Endothelial cell of umbilical vein (primary cell): ENCODE data around the gene MAF. TPM values are rescaled to one million over a fixed set of nuclear protein-coding genes. Genes with fewer than 3 reads are reported as not detected.

ENCODE experiments used
- BruUV-seq: library from RNA; stranded (reverse); fragments of 400-500 nt; replicated peaks from 2 replicates; lab custom pipeline; 2021; lab: Mats Ljungman, UMichigan
- CTCF ChIA-PET: fragments of 300-600, 350-600 bp; sonication (Branson Sonifier 250); formaldehyde crosslinking; loops from one replicate; lab custom pipeline; 2021; ENCODE audit warnings: antibody characterized with exemption, inconsistent platforms; lab: Charles Lee
- POLR2A ChIA-PET: fragments of 300-600, 350-600 bp; sonication (Branson Sonifier 250); formaldehyde crosslinking; loops from one replicate; lab custom pipeline; 2021; ENCODE audit warnings: antibody characterized with exemption, inconsistent platforms; lab: Charles Lee
- DNase-seq: peaks from one replicate; pipeline ENCODE4 v3.0.0-alpha.2; 2011; ENCODE audit warnings: low read depth, low spot score
- FAIRE-seq: peaks from 2 replicates; lab custom pipeline; 2011; peaks lifted over from hg19 to GRCh38; lab: Jason Lieb, UNC
- H2AFZ ChIP-seq: 2 replicates; pipeline ENCODE4 v1.6.0; 2012; ENCODE audit warnings: low read depth, low read length, control low read depth, inconsistent platforms
- H3K27ac ChIP-seq: 2 replicates; pipeline ENCODE4 v1.5.1; 2011; ENCODE audit warnings: low read depth, mild to moderate bottlenecking, control low read depth, low read length, moderate library complexity; ENCODE audit not compliant: insufficient read depth
- H3K27me3 ChIP-seq, 2 experiments: 2 replicates each; pipeline versions ENCODE4 v1.6.0 to v1.6.1; 2011; ENCODE audit warnings: low read length in 2 of 2, mixed read lengths in 1 of 2; ENCODE audit not compliant: control insufficient read depth in 2 of 2, insufficient read depth in 2 of 2
- H3K36me3 ChIP-seq, 2 experiments: 2 replicates in 1 of 2; 3 replicates in 1 of 2; pipeline ENCODE4 v1.5.1; 2011; ENCODE audit warnings: low read length in 2 of 2, mild to moderate bottlenecking in 1 of 2, moderate library complexity in 1 of 2; ENCODE audit not compliant: control insufficient read depth in 2 of 2, insufficient read depth in 2 of 2; ENCODE audit errors: extremely low read depth in 1 of 2
- H3K4me1 ChIP-seq: 3 replicates; pipeline ENCODE4 v1.5.1; 2011; ENCODE audit warnings: mild to moderate bottlenecking, low read length; ENCODE audit not compliant: control insufficient read depth, insufficient read depth; ENCODE audit errors: extremely low read depth
- H3K4me2 ChIP-seq: 2 replicates; pipeline ENCODE4 v1.6.1; 2011; ENCODE audit warnings: low read length, control low read depth, mixed read lengths; ENCODE audit not compliant: insufficient read depth
- H3K4me3 ChIP-seq, 3 experiments: fragments of 200-600 bp in 1 of 3; sonication (generic), shearing (Covaris generic) in 1 of 3; replicated peaks in 1 of 3; 2 replicates each; pipeline ENCODE4 v1.5.1; 2011 to 2016; ENCODE audit warnings: control low read depth in 3 of 3, low read length in 3 of 3, mild to moderate bottlenecking in 2 of 3, inconsistent platforms in 1 of 3, low read depth in 1 of 3, moderate library complexity in 1 of 3; ENCODE audit not compliant: insufficient read depth in 1 of 3
- H3K79me2 ChIP-seq: 2 replicates; pipeline ENCODE4 v1.6.0; 2012; ENCODE audit warnings: low read length, inconsistent platforms; ENCODE audit not compliant: control insufficient read depth, insufficient read depth
- H3K9ac ChIP-seq: replicated peaks from 2 replicates; pipeline ENCODE3; 2011; ENCODE audit warnings: low read length, control low read depth; ENCODE audit not compliant: insufficient read depth; ENCODE audit errors: extremely low read depth
- H3K9me1 ChIP-seq: replicated peaks from 3 replicates; pipeline ENCODE4 v1.6.0; 2011; ENCODE audit warnings: mild to moderate bottlenecking, low read length; ENCODE audit not compliant: control insufficient read depth, insufficient read depth; ENCODE audit errors: extremely low read depth
- H3K9me3 ChIP-seq: replicated peaks from 2 replicates; pipeline ENCODE4 v1.5.1; 2012; ENCODE audit warnings: low read length, inconsistent platforms; ENCODE audit not compliant: control insufficient read depth, insufficient read depth
- H4K20me1 ChIP-seq: replicated peaks from 2 replicates; pipeline ENCODE3; 2011; ENCODE audit warnings: mild to moderate bottlenecking, low read length; ENCODE audit not compliant: control insufficient read depth, insufficient read depth; ENCODE audit errors: extremely low read depth
- EZH2 ChIP-seq: IDR thresholded peaks from 2 replicates; pipeline ENCODE4 v1.6.1; 2012; ENCODE audit warnings: borderline replicate concordance, low read depth, mild to moderate bottlenecking, moderate library complexity, low read length, inconsistent platforms; ENCODE audit not compliant: severe bottlenecking
- FOS ChIP-seq: IDR thresholded peaks from 2 replicates; pipeline ENCODE4 v1.6.1; 2011; ENCODE audit warnings: mild to moderate bottlenecking, low read length, moderate library complexity, borderline replicate concordance; ENCODE audit not compliant: insufficient read depth
- GATA2 ChIP-seq: IDR thresholded peaks from 2 replicates; pipeline ENCODE4 v1.7.0; 2011; ENCODE audit warnings: low read depth, mild to moderate bottlenecking, moderate library complexity, mixed read lengths, low read length; ENCODE audit not compliant: insufficient read length, insufficient read depth
- JUN ChIP-seq: IDR thresholded peaks from 2 replicates; pipeline ENCODE4 v1.6.1; 2011; ENCODE audit warnings: borderline replicate concordance, low read depth; ENCODE audit not compliant: insufficient read length, insufficient read depth
- MYC ChIP-seq: IDR thresholded peaks from one replicate; pipeline ENCODE4 v1.6.1; 2011; ENCODE audit warnings: mild to moderate bottlenecking, low read depth, low read length
- POLR2A ChIP-seq: IDR thresholded peaks from 2 replicates; pipeline ENCODE4 v1.6.1; 2012; ENCODE audit warnings: low read depth, mild to moderate bottlenecking, control low read depth, low read length
- POLR2AphosphoS5 ChIP-seq: IDR thresholded peaks from 2 replicates; pipeline ENCODE4 v1.6.1; 2012; ENCODE audit warnings: low read depth, mild to moderate bottlenecking, control low read depth, low read length, moderate library complexity; ENCODE audit not compliant: insufficient read depth
- dilution Hi-C: fragments of 300-500 bp; cut with MboI; formaldehyde crosslinking; loops from one replicate; pipeline ENCODE4 v1.15.0; 2019; ENCODE audit warnings: low sequenced_read_pairs; ENCODE audit not compliant: extremely low pct_ligation_motif_present
- intact Hi-C: fragments of 100-400 bp; cut with micrococcal nuclease; formaldehyde crosslinking; loops from one replicate; pipeline ENCODE4 v1.10.0; 2022
- polyA plus RNA-seq, 4 experiments: library from polyadenylated mRNA; depleted of rRNA in 3 of 4; stranded (reverse) in 3 of 4; unstranded in 1 of 4; fragments of >200 nt; gene quantifications; 2 replicates each; pipeline versions ENCODE4 v1.2.1 to v1.2.3, GENCODE V29; 2011 to 2012; ENCODE audit warnings: missing spikeins in 1 of 4
- total RNA-seq: library from RNA; stranded (reverse); gene quantifications from 2 replicates; pipeline ENCODE4 v1.2.3, GENCODE V29; 2021
- TF ChIP-seq, protein P1 (sequence below): IDR thresholded peaks from 2 replicates; pipeline ENCODE4 v1.6.1; 2011; ENCODE audit not compliant: insufficient read depth, insufficient read length
- TF ChIP-seq, protein P2 (sequence below), 2 donors: IDR thresholded peaks; 1 replicate in 1 of 2; 2 replicates in 1 of 2; pipeline ENCODE4 v1.5.1; 2011; ENCODE audit warnings: low read length in 2 of 2, mild to moderate bottlenecking in 2 of 2, moderate library complexity in 2 of 2, control low read depth in 1 of 2, inconsistent platforms in 1 of 2, low read depth in 1 of 2; ENCODE audit not compliant: insufficient read depth in 1 of 2; ENCODE audit errors: extremely low read depth in 1 of 2

The MAF gene
- total and polyA plus RNA-seq, 2 donors (not counting 3 experiments of a cell fraction or from before 2014, with no cell fraction given), result 0.04 to 0.33 TPM

- no peak for FAIRE-seq
- Histone ChIP-seq H3K27me3 (no peaks in the 10 kb centered on the region), H3K79me2 (no peaks in the 10 kb centered on the region), H3K27ac (no peak overlapping the region), H4K20me1 (no peaks in the 10 kb centered on the region), H3K9me1 (no peaks in the 10 kb centered on the region), H3K4me2 (no peak overlapping the region), H2AFZ (no peak overlapping the region), H3K9ac (no peak overlapping the region), H3K4me3 (no peak overlapping the region), H3K36me3 (no peaks in the 10 kb centered on the region), H3K4me1 (no peaks in the 10 kb centered on the region), H3K9me3 (no peaks in the 10 kb centered on the region)
- dilution Hi-C loops (no loop called here), intact Hi-C loops (no loop called here)
- ChIA-PET POLR2A (no interaction called here), CTCF (no interaction called here)
- BruUV-seq, result no TSS peak
- no peak for DNase-seq
- TF ChIP-seq JUN (no peak), POLR2A (no peak), GATA2 (no peak), MYC (no peak), POLR2AphosphoS5 (no peak), EZH2 (no peak), FOS (no peak)
- TF ChIP-seq, protein P1, sequence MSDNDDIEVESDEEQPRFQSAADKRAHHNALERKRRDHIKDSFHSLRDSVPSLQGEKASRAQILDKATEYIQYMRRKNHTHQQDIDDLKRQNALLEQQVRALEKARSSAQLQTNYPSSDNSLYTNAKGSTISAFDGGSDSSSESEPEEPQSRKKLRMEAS, result no peak
- TF ChIP-seq, protein P2, sequence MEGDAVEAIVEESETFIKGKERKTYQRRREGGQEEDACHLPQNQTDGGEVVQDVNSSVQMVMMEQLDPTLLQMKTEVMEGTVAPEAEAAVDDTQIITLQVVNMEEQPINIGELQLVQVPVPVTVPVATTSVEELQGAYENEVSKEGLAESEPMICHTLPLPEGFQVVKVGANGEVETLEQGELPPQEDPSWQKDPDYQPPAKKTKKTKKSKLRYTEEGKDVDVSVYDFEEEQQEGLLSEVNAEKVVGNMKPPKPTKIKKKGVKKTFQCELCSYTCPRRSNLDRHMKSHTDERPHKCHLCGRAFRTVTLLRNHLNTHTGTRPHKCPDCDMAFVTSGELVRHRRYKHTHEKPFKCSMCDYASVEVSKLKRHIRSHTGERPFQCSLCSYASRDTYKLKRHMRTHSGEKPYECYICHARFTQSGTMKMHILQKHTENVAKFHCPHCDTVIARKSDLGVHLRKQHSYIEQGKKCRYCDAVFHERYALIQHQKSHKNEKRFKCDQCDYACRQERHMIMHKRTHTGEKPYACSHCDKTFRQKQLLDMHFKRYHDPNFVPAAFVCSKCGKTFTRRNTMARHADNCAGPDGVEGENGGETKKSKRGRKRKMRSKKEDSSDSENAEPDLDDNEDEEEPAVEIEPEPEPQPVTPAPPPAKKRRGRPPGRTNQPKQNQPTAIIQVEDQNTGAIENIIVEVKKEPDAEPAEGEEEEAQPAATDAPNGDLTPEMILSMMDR (IDR thresholded peaks at IDR 0.05; ENCODE audit: extremely low read depth in 1 of 2, insufficient read depth in 1 of 2, low read depth in 1 of 2, low read length in 2 of 2), result no peak
Measured at GRCh38 chr16:79580453-79581191, 19.9 kb downstream of the MAF start.
